ENCODE data around the gene SSU72. TPM values are rescaled to one million over a fixed set of nuclear protein-coding genes. Genes with fewer than 3 reads are reported as not detected.
"Not testable (repeated sequence)": the region's sequence is repeated elsewhere in the genome, so short reads cannot be mapped to it uniquely, and the experiment has no call there.

Gene SSU72
- total and polyA plus RNA-seq, 5 donors: 112 to 130 (median 113) TPM

GRCh38 chr1:1600861-1601563 lies 26.3 kb upstream of the SSU72 start:
- no peaks in the 10 kb centered on the region for H3K9me3 ChIP-seq (ENCODE audit: control insufficient read depth, low read length)

GRCh38 chr1:1599935-1600860 lies 25.5 kb upstream of the SSU72 start, which contains the start of gene FNDC10:
Gene FNDC10 (minus strand): TSS chr1:1600135. CDS start chr1:1600015, 120 bp downstream.
- Histone ChIP-seq H3K4me3 (ENCODE audit: low read length) (peak within 1 kb of the TSS; percentile 52), H3K27me3 (ENCODE audit: control insufficient read depth, insufficient read depth) (no peaks in the 10 kb centered on the region), H3K9me3 (ENCODE audit: control insufficient read depth, low read length) (no peaks in the 10 kb centered on the region), H3K4me1 (ENCODE audit: control insufficient read depth, insufficient read depth, low read length) (no peaks in the 10 kb centered on the region), H3K27ac (ENCODE audit: low read length) (no peak within 1 kb of the TSS)
- no peak for DNase-seq
- ATAC-seq: no peak
- intact Hi-C loops (cut with DNase I): no loop called here
- WGBS: 3% methylated on average over 125 of the region's 125 CpGs

More at GRCh38 chr1:1600861-1601563, 26.3 kb upstream of the SSU72 start:
- Histone ChIP-seq H3K27me3 (ENCODE audit: control insufficient read depth, insufficient read depth) (no peaks in the 10 kb centered on the region), H3K4me3 (ENCODE audit: low read length) (no peak overlapping the region), H3K4me1 (ENCODE audit: control insufficient read depth, insufficient read depth, low read length) (no peaks in the 10 kb centered on the region), H3K27ac (ENCODE audit: low read length) (no peak overlapping the region)
- intact Hi-C loops (cut with DNase I): no loop called here
- ATAC-seq (no peak), DNase-seq (no peak)
- 72% methylated on average over 22 of the region's 22 CpGs for WGBS

DNA sequence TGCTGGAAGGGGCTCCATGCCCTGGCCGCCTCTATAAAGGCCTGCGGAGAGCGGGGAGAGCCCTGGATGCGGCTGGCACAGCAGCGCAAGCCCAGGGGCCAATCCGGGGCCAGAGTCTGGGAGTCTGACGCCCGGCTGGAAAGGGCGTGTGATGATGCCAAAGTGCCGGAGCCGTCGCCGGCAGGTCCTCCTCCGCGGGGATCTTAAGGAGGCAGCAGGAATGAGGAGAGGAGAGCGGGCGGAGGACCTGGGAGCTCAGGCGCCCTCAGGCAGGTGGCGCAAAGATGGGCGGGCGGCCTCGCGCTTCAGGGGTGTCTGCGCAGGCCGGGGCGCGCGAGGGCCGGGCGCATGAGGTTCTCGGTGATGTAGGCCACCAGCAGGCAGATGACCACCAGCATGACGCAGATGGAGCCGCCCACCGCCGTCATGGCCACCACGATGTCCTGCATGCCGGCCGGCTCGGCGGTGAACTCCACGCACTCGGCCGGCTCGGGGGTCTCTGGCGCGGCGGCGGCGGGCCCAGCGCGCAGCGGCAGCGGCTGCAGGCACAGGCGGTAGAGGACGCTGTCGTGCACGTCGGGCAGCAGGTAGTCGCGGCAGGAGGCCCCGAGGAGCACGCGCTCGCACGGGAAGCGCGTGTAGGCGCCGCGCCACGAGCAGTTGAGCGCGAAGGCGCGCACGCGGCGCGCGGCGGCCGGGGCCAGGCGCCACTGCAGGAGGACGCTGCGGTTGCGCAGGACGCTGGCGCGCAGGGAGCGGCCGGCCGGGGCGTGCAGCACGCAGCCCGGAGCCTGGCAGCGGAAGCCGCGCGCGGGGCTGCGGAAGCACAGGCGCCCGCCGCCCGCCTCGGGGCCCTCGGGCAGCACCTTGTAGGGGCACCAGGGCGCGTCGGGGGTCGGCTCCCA lies 24.6 kb upstream of the SSU72 start:
- H3K27me3 ChIP-seq (ENCODE audit: control insufficient read depth, insufficient read depth): no peaks in the 10 kb centered on the region
- peak overlapping the region; percentile 52 for H3K4me3 ChIP-seq (ENCODE audit: low read length)
- H3K27ac ChIP-seq (ENCODE audit: low read length): no peak overlapping the region
- ATAC-seq (no peak), DNase-seq (no peak)
- WGBS: 9% methylated on average over 111 of the region's 111 CpGs
- H3K9me3 ChIP-seq (ENCODE audit: control insufficient read depth, low read length): no peaks in the 10 kb centered on the region
- intact Hi-C loops (cut with DNase I): no loop called here
- H3K4me1 ChIP-seq (ENCODE audit: control insufficient read depth, insufficient read depth, low read length): no peaks in the 10 kb centered on the region

DNA sequence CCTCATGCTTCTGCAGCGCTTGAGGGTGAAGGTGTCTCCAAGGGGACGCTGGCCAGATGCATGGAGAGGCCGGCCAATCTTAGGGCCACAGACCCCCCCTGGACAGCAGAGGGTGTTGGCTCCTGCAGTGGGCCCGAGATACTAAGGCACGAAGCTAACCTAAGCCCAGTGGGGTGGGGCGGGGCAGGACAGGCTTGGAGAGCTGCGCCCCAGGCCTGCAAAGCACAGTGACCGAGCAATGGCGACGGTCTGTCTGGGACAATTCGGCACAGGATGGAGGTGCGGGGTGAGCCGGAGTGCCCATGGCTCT lies 24.0 kb upstream of the SSU72 start:
- 85% methylated on average over 13 of the region's 13 CpGs for WGBS
- intact Hi-C loops (cut with DNase I): no loop called here
- Histone ChIP-seq H3K9me3 (ENCODE audit: control insufficient read depth, low read length) (no peaks in the 10 kb centered on the region), H3K27me3 (ENCODE audit: control insufficient read depth, insufficient read depth) (no peaks in the 10 kb centered on the region), H3K4me1 (ENCODE audit: control insufficient read depth, insufficient read depth, low read length) (no peaks in the 10 kb centered on the region), H3K27ac (ENCODE audit: low read length) (no peak overlapping the region), H3K4me3 (ENCODE audit: low read length) (no peak overlapping the region)
- ATAC-seq (no peak), DNase-seq (no peak)

GRCh38 chr1:1598051-1598719 lies 23.5 kb upstream of the SSU72 start:
- intact Hi-C loops (cut with DNase I): no loop called here
- DNase-seq: no peak
- no peaks in the 10 kb centered on the region for H3K4me1 ChIP-seq (ENCODE audit: control insufficient read depth, insufficient read depth, low read length)
- no peak overlapping the region for H3K4me3 ChIP-seq (ENCODE audit: low read length)
- no peaks in the 10 kb centered on the region for H3K27me3 ChIP-seq (ENCODE audit: control insufficient read depth, insufficient read depth)
- no peaks in the 10 kb centered on the region for H3K9me3 ChIP-seq (ENCODE audit: control insufficient read depth, low read length)
- WGBS: 89% methylated on average over 28 of the region's 28 CpGs
- H3K27ac ChIP-seq (ENCODE audit: low read length): no peak overlapping the region
- no peak for ATAC-seq

DNA sequence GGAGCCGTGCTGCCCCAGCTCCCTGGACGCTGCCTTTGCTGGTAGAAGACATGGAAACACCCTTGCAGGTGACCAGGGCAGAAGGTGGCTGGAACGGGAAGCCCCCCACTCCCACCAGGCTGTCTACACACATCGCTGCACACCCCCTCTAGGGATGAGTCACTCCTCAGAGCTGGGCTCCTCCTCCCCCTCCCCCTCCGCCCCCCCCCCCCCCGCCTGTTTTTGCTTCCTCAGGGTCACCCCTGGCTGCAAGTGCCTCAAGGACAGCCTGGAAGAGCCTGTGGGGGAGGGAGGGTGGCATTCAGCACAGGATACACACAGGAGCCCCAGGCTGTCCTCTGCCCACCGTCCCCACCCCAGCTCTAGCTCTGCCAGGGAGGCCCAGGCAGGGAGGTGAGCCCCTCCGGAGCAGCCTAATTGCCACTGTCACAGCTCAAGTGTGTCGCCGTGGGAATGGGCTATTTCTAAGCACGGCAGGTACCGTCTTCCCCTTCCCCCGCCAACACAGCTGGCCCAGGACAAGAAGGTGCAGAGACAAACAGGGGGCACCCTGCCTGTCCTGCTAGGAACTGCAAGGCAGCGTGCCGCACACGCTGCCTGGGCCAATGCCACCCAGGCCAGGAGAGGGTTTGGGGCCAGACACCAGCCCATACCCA lies 22.7 kb upstream of the SSU72 start:
- no peak overlapping the region for H3K4me3 ChIP-seq (ENCODE audit: low read length)
- no peak for DNase-seq
- intact Hi-C loops (cut with DNase I): no loop called here

DNA sequence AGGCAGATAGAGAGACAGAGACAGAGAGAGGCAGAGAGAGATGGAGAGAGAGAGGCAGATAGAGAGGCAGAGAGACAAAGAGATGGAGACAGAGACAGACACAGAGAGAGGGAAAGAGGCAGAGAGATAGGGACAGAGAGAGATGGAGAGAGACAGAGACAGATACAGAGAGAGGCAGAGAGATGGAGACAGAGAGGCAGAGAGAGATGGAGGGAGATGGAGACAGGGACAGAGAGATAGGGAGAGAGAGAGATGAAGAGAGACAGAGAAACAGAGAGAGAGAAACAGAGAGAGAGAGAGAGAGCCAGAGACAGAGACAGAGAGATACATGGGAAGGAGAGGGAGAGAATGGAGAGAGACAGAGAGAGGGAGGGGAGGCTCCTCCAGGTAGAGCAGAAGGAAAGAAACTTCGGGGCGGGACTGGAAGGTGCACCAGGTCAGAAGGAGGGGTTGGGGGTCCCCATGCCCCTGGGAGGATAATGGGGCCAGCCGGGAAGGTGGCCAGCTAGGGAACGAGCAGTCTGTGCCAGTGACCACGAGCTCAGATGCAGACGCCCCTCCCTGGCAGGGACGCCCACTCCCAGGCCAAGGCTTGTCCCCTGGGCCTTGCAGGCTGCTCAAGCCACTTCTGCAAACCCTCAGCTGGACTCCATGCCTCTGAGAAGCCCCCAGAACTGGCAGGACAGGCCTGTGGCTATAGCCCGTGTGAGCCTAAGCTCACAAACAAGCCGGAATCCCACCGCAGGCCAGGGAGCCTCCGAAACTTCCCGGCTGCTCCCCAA lies 22.0 kb upstream of the SSU72 start:
- ATAC-seq (peak in 1 of 2 donors; percentile 20), DNase-seq (no peak)
- H3K4me1 ChIP-seq (ENCODE audit: control insufficient read depth, insufficient read depth, low read length): no peaks in the 10 kb centered on the region
- WGBS: 26% methylated on average over 12 of the region's 12 CpGs
- H3K9me3 ChIP-seq (ENCODE audit: control insufficient read depth, low read length): no peaks in the 10 kb centered on the region
- intact Hi-C loops (cut with DNase I): no loop called here
- no peak overlapping the region for H3K4me3 ChIP-seq (ENCODE audit: low read length)
- H3K27me3 ChIP-seq (ENCODE audit: control insufficient read depth, insufficient read depth): no peaks in the 10 kb centered on the region
- no peak overlapping the region for H3K27ac ChIP-seq (ENCODE audit: low read length)

More for the DNA sequence above, 22.7 kb upstream of the SSU72 start:
- Histone ChIP-seq H3K4me1 (ENCODE audit: control insufficient read depth, insufficient read depth, low read length) (no peaks in the 10 kb centered on the region), H3K27me3 (ENCODE audit: control insufficient read depth, insufficient read depth) (no peaks in the 10 kb centered on the region), H3K9me3 (ENCODE audit: control insufficient read depth, low read length) (no peaks in the 10 kb centered on the region), H3K27ac (ENCODE audit: low read length) (no peak overlapping the region)
- WGBS: 16% methylated on average over 15 of the region's 16 CpGs
- ATAC-seq: peak in 1 of 2 donors; percentile 20

DNA sequence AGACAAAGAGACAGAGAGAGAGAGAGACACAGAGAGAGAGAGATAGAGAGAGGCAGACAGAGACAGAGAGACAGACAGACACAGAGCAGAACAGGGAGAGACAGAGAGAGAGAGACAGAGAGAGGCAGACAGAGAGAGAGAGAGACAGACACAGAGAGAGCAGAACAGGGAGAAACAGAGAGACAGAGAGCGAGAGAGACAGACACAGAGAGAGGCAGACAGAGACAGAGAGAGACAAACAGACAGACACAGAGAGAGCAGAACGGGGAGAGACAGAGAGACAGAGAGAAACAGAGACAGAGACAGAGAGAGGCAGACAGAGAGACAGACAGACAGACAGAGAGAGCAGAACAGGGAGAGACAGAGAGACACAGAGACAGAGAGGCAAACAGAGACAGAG lies 20.7 kb upstream of the SSU72 start:
- H3K4me1 ChIP-seq (ENCODE audit: control insufficient read depth, insufficient read depth, low read length); H3K27me3 ChIP-seq (ENCODE audit: control insufficient read depth, insufficient read depth); H3K9me3 ChIP-seq (ENCODE audit: control insufficient read depth, low read length); ATAC-seq; intact Hi-C loops (cut with DNase I); DNase-seq; H3K4me3 ChIP-seq (ENCODE audit: low read length); H3K27ac ChIP-seq (ENCODE audit: low read length): not testable (repeated sequence)
- WGBS: 88% methylated on average over 2 of the region's 2 CpGs

- Histone ChIP-seq H3K27ac (ENCODE audit: low read length) (no peak overlapping the region), H3K27me3 (ENCODE audit: control insufficient read depth, insufficient read depth) (no peaks in the 10 kb centered on the region), H3K4me3 (ENCODE audit: low read length) (no peak overlapping the region), H3K4me1 (ENCODE audit: control insufficient read depth, insufficient read depth, low read length) (no peaks in the 10 kb centered on the region), H3K9me3 (ENCODE audit: control insufficient read depth, low read length) (no peaks in the 10 kb centered on the region)
- intact Hi-C loops (cut with DNase I): no loop called here
- no peak for DNase-seq
- 63% methylated on average over 10 of the region's 10 CpGs for WGBS
- ATAC-seq: no peak
Measured at GRCh38 chr1:1594602-1595260, 20.1 kb upstream of the SSU72 start.
